Mesodermal cell (in vitro differentiated cells): ENCODE data around the gene TSFM.
A peak's percentile ranks its signal among the peaks of the same experiment; 100 is the strongest.

Experiments used
- H3K27ac ChIP-seq: 2 replicates; pipeline ENCODE4 v1.7.0; 2013; ENCODE audit warnings: mild to moderate bottlenecking, low read depth, low read length, moderate library complexity; ENCODE audit not compliant: severe bottlenecking
- H3K36me3 ChIP-seq: 2 replicates; pipeline ENCODE4 v1.7.1; 2013; ENCODE audit warnings: mild to moderate bottlenecking, low read length, moderate library complexity; ENCODE audit not compliant: control insufficient read depth, insufficient read depth
- H3K4me1 ChIP-seq: one replicate; pipeline ENCODE4 v1.7.1; 2013; ENCODE audit warnings: mild to moderate bottlenecking, low read length; ENCODE audit not compliant: insufficient read depth, control insufficient read depth, poor library complexity, severe bottlenecking
- H3K4me3 ChIP-seq: 2 replicates; pipeline ENCODE4 v1.7.0; 2013; ENCODE audit warnings: low read length, control low read depth, mild to moderate bottlenecking; ENCODE audit not compliant: insufficient read depth, poor library complexity, severe bottlenecking; ENCODE audit errors: extremely low read depth
- H3K9me3 ChIP-seq: 2 replicates; pipeline ENCODE4 v1.7.1; 2013; ENCODE audit warnings: mild to moderate bottlenecking, low read length, moderate library complexity; ENCODE audit not compliant: control insufficient read depth
- WGBS, 2 experiments: methylation state at CpG; one replicate each; pipeline ENCODE4 v1.1.5; 2013; ENCODE audit warnings: missing lambda C conversion rate in 2 of 2; ENCODE audit not compliant: insufficient coverage in 2 of 2; 5-methylcytosine and 5-hydroxymethylcytosine counted together

TSFM gene

DNA sequence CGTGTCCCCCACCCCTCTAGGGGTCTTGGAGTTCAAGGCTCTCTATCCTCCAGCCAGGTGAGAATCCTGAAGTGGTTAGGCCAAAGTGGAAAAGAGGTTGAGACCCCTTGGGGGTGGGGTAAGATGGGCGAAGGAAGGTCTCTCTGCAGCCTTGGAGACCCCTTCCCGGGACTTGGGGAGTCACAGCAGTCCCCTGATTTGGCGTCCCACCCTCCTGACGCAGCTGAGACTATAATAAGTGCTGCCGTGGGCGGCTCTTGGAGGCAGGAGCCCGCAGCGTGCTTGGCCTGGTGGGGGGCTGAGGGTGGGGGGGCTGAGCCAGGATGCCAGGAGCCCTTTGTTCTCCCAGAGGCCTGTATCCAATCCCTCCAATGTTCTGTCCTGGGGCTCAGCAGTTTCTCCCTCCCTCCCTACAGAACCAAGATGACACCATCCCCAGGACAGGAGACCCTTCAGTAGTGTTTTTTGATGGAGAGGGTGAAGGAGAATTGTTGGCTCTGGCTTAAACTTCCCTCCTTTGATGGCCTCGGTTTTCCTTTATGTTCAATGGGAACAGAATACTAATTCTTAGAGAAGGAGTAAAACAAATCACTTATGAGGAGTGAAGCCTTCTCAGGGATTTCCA, 42.6 kb upstream of the TSFM start:
- Histone ChIP-seq H3K4me1 (peaks cover 6% of the 10 kb centered on the region), H3K36me3 (no peaks in the 10 kb centered on the region), H3K27ac (no peak overlapping the region), H3K4me3 (no peak overlapping the region), H3K9me3 (no peaks in the 10 kb centered on the region)
- WGBS, 2 experiments, result 38 to 48% methylated on average over 4 to 9 of the region's 10 CpGs

DNA sequence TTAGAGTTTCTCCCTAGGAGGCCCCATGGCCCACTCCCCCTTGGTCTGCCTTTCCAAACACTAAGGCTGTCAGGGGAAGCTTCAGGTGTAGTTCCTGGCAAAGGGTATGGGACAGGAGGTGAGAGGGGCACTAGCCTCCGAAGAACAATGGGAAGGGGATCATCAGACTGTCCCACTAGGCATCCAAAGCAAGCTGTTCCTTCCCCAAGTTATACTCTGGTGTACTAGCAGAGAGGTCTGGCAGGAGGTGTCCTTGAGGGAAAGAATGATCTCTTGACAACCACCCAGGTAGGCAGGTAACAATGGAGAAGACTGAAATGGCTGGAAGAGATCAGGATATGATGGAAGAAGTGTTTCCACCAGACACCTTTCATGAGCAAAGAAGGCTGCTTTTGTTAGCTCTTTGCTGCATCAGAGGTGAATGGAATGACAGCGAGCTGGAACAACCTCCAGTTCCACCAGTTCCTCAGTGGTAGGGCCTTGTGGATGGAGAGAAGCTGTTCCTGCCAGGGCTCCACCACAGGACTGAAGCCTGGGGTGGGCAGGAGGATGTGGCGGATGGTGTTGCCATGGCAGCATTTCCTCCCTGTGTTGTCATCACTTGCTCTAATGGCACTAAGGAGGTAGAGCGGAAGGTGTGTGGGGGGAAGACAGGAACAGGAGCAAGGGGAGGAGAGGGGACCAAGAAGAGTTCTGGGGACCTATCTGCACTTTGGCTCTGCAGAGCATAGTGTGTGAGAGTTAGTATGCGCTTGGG, 41.8 kb upstream of the TSFM start:
- Histone ChIP-seq H3K9me3 (no peaks in the 10 kb centered on the region), H3K36me3 (peaks cover 6% of the 10 kb centered on the region), H3K4me3 (no peak overlapping the region), H3K4me1 (peaks cover 6% of the 10 kb centered on the region), H3K27ac (no peak overlapping the region)
- 76 to 91% methylated on average over 1 to 5 of the region's 5 CpGs for WGBS, 2 experiments

DNA sequence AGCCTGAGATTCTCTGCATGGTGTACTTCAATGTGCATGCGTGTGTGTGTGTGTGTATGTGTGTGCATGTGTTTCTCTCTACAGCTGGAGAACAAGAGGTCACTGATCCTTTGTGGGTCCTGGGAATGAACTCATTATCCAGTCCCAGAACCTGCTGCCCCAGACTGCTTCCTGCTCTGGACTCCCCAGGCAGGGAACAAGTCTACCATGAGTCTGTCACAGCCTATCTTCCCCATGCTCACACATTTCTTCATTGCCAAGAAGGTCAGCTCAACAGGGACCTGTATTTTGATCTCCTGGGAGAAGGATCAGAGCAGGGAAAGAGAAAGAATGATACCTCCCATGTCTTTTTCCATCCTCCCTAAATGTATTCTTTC, 41.2 kb upstream of the TSFM start:
- Histone ChIP-seq H3K27ac (no peak overlapping the region), H3K9me3 (no peaks in the 10 kb centered on the region), H3K4me3 (no peak overlapping the region), H3K36me3 (peaks cover 9% of the 10 kb centered on the region), H3K4me1 (peaks cover 3% of the 10 kb centered on the region)
- WGBS, 2 experiments, result 86% methylated on average over 1 of the region's 1 CpG; no CpG with 5 or more reads in 1 of the 2 experiments

- H3K4me1 ChIP-seq, result no peaks in the 10 kb centered on the region
- no peaks in the 10 kb centered on the region for H3K9me3 ChIP-seq
- 66 to 72% methylated on average over 13 of the region's 14 CpGs for WGBS, 2 experiments
- no peak overlapping the region for H3K4me3 ChIP-seq
- H3K36me3 ChIP-seq, result peaks cover 16% of the 10 kb centered on the region
- no peak overlapping the region for H3K27ac ChIP-seq
These were observed 40.5 kb upstream of the TSFM start for GRCh38 chr12:57741844-57742738.

DNA sequence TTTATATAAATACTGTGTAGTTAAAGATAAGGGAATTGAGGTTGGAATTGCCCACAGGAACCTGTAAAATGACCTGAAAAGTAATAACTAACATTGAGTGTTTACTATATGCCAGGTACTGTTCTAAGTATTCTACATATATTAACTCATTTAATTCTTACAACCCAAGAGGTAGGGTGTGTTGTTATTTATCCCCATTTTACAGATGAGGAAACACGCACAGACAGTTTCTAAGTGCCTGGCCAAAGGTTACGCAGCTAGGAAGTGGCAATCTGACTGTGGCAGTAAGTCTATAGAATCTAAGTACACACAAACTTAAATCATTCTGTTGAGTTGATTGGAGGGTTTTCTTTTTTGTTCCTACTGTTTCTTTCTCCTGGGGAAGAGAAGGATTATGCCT, 38.8 kb upstream of the TSFM start:
- WGBS, 2 experiments, result no CpG with 5 or more reads among the region's 2 CpGs
- Histone ChIP-seq H3K36me3 (peaks cover 33% of the 10 kb centered on the region), H3K27ac (no peak overlapping the region), H3K4me1 (no peaks in the 10 kb centered on the region), H3K4me3 (no peak overlapping the region), H3K9me3 (no peaks in the 10 kb centered on the region)

- Histone ChIP-seq H3K4me3 (peak overlapping the region; percentile 55), H3K36me3 (peaks cover 38% of the 10 kb centered on the region), H3K9me3 (no peaks in the 10 kb centered on the region), H3K4me1 (no peaks in the 10 kb centered on the region), H3K27ac (peak overlapping the region; percentile 89)
- WGBS, 2 experiments, result 60 to 81% methylated on average over 8 of the region's 21 CpGs
These were observed 38.3 kb upstream of the TSFM start for GRCh38 chr12:57744194-57744776.

DNA sequence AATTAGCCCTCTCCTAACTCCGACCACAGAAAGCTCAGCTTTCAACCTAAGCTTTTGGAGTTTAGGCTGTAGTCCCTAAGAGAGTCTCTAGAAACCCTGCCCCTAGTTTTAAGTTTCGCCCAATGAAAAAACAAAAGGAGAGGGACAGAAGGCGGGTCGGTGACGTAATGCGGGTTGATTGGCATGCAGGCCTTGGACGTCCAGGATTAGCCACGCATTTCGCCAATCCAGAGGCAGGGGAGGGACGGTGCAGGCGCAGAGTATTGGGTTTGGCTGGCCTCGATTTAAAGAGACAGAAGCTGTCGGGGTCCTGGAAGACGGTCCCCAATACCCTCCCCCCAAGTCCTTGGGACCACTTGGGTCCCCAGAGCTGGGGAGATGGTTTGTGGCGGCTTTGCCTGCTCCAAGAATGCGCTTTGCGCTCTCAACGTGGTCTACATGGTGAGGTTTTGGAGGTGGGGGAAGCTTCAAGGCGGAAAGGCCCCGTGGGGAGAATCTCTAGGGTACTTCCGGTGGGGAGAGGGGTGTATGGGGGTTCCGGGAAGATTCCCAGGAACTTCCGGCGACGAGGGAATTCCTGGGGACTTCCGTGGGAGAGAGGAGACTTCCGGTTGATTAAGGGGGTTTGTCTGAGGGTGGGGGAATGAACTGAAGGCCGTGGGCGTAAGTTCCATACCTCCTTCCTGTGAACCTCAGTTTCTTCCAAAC, 37.7 kb upstream of the TSFM start, which contains the start of gene TSPAN31:
TSS of gene TSPAN31 (plus strand) at position 263 of the 708 bp plus-strand sequence. CDS start at position 379, 116 bp downstream.
- Histone ChIP-seq H3K4me3 (peak within 1 kb of the TSS; percentile 55), H3K4me1 (no peaks in the 10 kb centered on the region), H3K27ac (peak within 1 kb of the TSS; percentile 89), H3K9me3 (no peaks in the 10 kb centered on the region), H3K36me3 (peaks cover 44% of the 10 kb centered on the region)
- WGBS, 2 experiments, result 7 to 9% methylated on average over 20 to 23 of the region's 29 CpGs

GRCh38 chr12:57745485-57745881, 37.1 kb upstream of the TSFM start:
- H3K27ac ChIP-seq, result peak overlapping the region; percentile 89
- H3K36me3 ChIP-seq, result peaks cover 50% of the 10 kb centered on the region
- H3K9me3 ChIP-seq, result no peaks in the 10 kb centered on the region
- WGBS, 2 experiments, result 61 to 81% methylated on average over 7 of the region's 8 CpGs
- H3K4me3 ChIP-seq, result peak overlapping the region; percentile 55
- H3K4me1 ChIP-seq, result no peaks in the 10 kb centered on the region

- Histone ChIP-seq H3K9me3 (no peaks in the 10 kb centered on the region), H3K4me3 (peak overlapping the region; percentile 55), H3K36me3 (peaks cover 55% of the 10 kb centered on the region), H3K4me1 (no peaks in the 10 kb centered on the region), H3K27ac (no peak overlapping the region)
- 97 to 100% methylated on average over 3 of the region's 3 CpGs for WGBS, 2 experiments
These were observed 36.6 kb upstream of the TSFM start for GRCh38 chr12:57746025-57746424.

GRCh38 chr12:57749061-57749460, 33.5 kb upstream of the TSFM start:
- Histone ChIP-seq H3K36me3 (peaks cover 58% of the 10 kb centered on the region), H3K9me3 (no peaks in the 10 kb centered on the region), H3K27ac (no peak overlapping the region), H3K4me3 (no peak overlapping the region), H3K4me1 (peaks cover under 1% of the 10 kb centered on the region)
- WGBS, 2 experiments, result 100% methylated on average over 1 to 5 of the region's 5 CpGs
